Measurements from ENCODE around the gene RNF181. TPM values are rescaled to one million over a fixed set of nuclear protein-coding genes. Genes with fewer than 3 reads are reported as not detected.

Gene RNF181
- total RNA-seq, 1 experiment from 2014 or later: 123 TPM

GRCh38 chr2:85549095-85549494 lies 46.5 kb upstream of the RNF181 start:
- Histone ChIP-seq H3K9me3 (no peaks in the 10 kb centered on the region), H3K4me1 (no peaks in the 10 kb centered on the region), H3K36me3 (ENCODE audit: control insufficient read depth, insufficient read depth, low read length) (peaks cover 6% of the 10 kb centered on the region; the same call in 1 of the 2 replicates), H3K27me3 (replicated peaks; ENCODE audit: control insufficient read depth, insufficient read depth, low read length) (no peaks in the 10 kb centered on the region), H3K4me3 (ENCODE audit: low read depth, low read length) (no peak overlapping the region)
- Mint-ChIP-seq H3K27ac (ENCODE audit: unreplicated experiment) (no peak overlapping the region), H3K36me3 (ENCODE audit: insufficient read depth, unreplicated experiment) (peaks cover 95% of the 10 kb centered on the region), H3K27me3 (ENCODE audit: insufficient read depth, unreplicated experiment) (no peaks in the 10 kb centered on the region), H3K9me3 (ENCODE audit: unreplicated experiment) (no peaks in the 10 kb centered on the region), H3K4me3 (ENCODE audit: unreplicated experiment) (no peak overlapping the region), H3K4me1 (ENCODE audit: low read depth, unreplicated experiment) (peaks cover 5% of the 10 kb centered on the region)
- no peak for DNase-seq
- CTCF ChIA-PET: interaction anchor here (1.2 to 2.2 kb wide), 2 partner anchors 9 to 128 kb away, joined by 4 to 8 read pairs; no protein-coding TSS in a partner anchor
- BruUV-seq (replicated peaks): no TSS peak
- POLR2A ChIA-PET: interaction anchor here (0.5 to 3.6 kb wide), 7 partner anchors 10 to 213 kb away, joined by 3 to 32 read pairs (median 4); partner anchors contain the start of genes GGCX, MAT2A, SH2D6 and VAMP8
- TF ChIP-seq CTCF (IDR thresholded peaks at IDR 0.05; ENCODE audit: insufficient read depth in 1 of 2, low read depth in 1 of 2, low read length in 1 of 2, severe bottlenecking in 1 of 2, unreplicated experiment in 1 of 2): no peak
- intact Hi-C loops (cut with micrococcal nuclease; ENCODE audit: unreplicated experiment): no loop called here

- no peak for TF ChIP-seq CTCF (IDR thresholded peaks at IDR 0.05; ENCODE audit: insufficient read depth in 1 of 2, low read depth in 1 of 2, low read length in 1 of 2, severe bottlenecking in 1 of 2, unreplicated experiment in 1 of 2)
- H3K4me1 ChIP-seq: no peaks in the 10 kb centered on the region
- Mint-ChIP-seq H3K4me1 (ENCODE audit: low read depth, unreplicated experiment) (no peaks in the 10 kb centered on the region), H3K27ac (ENCODE audit: unreplicated experiment) (no peak overlapping the region), H3K4me3 (ENCODE audit: unreplicated experiment) (no peak overlapping the region), H3K27me3 (ENCODE audit: insufficient read depth, unreplicated experiment) (no peaks in the 10 kb centered on the region), H3K9me3 (ENCODE audit: unreplicated experiment) (no peaks in the 10 kb centered on the region), H3K36me3 (ENCODE audit: insufficient read depth, unreplicated experiment) (peaks cover 93% of the 10 kb centered on the region)
- no peaks in the 10 kb centered on the region for H3K9me3 ChIP-seq
- CTCF ChIA-PET: no interaction called here
- H3K36me3 ChIP-seq (ENCODE audit: control insufficient read depth, insufficient read depth, low read length): peaks cover 7% of the 10 kb centered on the region; the same call in 1 of the 2 replicates
- POLR2A ChIA-PET: interaction anchor here (0.6 to 3.6 kb wide), 4 partner anchors 11 to 181 kb away, joined by 3 to 32 read pairs (median 5); partner anchors contain the start of genes MAT2A and VAMP8
- intact Hi-C loops (cut with micrococcal nuclease; ENCODE audit: unreplicated experiment): loop anchor here (5.0 kb wide), 1 partner anchor 483 kb away; no protein-coding TSS in a partner anchor
- no peak for DNase-seq
- H3K4me3 ChIP-seq (ENCODE audit: low read depth, low read length): no peak overlapping the region
- no TSS peak for BruUV-seq (replicated peaks)
- H3K27me3 ChIP-seq (replicated peaks; ENCODE audit: control insufficient read depth, insufficient read depth, low read length): no peaks in the 10 kb centered on the region
Observed at GRCh38 chr2:85549826-85550225, 45.7 kb upstream of the RNF181 start.

- H3K27me3 Mint-ChIP-seq (ENCODE audit: insufficient read depth, unreplicated experiment): no peaks in the 10 kb centered on the region
- intact Hi-C loops (cut with micrococcal nuclease; ENCODE audit: unreplicated experiment): loop anchor here (5.0 kb wide), 1 partner anchor 483 kb away; no protein-coding TSS in a partner anchor
- H3K9me3 Mint-ChIP-seq (ENCODE audit: unreplicated experiment): no peaks in the 10 kb centered on the region
- TF ChIP-seq CTCF (IDR thresholded peaks at IDR 0.05; ENCODE audit: insufficient read depth in 1 of 2, low read depth in 1 of 2, low read length in 1 of 2, severe bottlenecking in 1 of 2, unreplicated experiment in 1 of 2): no peak
- H3K4me1 Mint-ChIP-seq (ENCODE audit: low read depth, unreplicated experiment): no peaks in the 10 kb centered on the region
- no peak for DNase-seq
- H3K36me3 Mint-ChIP-seq (ENCODE audit: insufficient read depth, unreplicated experiment): peaks cover 93% of the 10 kb centered on the region
- no peak overlapping the region for H3K4me3 Mint-ChIP-seq (ENCODE audit: unreplicated experiment)
- no peak overlapping the region for H3K4me3 ChIP-seq (ENCODE audit: low read depth, low read length)
- no peaks in the 10 kb centered on the region for H3K9me3 ChIP-seq
- peaks cover 7% of the 10 kb centered on the region; the same call in 1 of the 2 replicates for H3K36me3 ChIP-seq (ENCODE audit: control insufficient read depth, insufficient read depth, low read length)
- H3K27ac Mint-ChIP-seq (ENCODE audit: unreplicated experiment): no peak overlapping the region
- ChIA-PET CTCF (interaction anchor here (2.9 to 4.5 kb wide), 2 partner anchors 11 to 130 kb away, joined by 32 to 67 read pairs; partner anchors contain the start of genes MAT2A and SH2D6), POLR2A (interaction anchor here (1.4 to 3.6 kb wide), 2 partner anchors 11 to 129 kb away, joined by 4 to 32 read pairs; partner anchors contain the start of gene MAT2A)
- no TSS peak for BruUV-seq (replicated peaks)
- H3K4me1 ChIP-seq: no peaks in the 10 kb centered on the region
- H3K27me3 ChIP-seq (replicated peaks; ENCODE audit: control insufficient read depth, insufficient read depth, low read length): no peaks in the 10 kb centered on the region
Observed at GRCh38 chr2:85550486-85550885, 45.1 kb upstream of the RNF181 start.

Measured in Caco-2 (cell line).